HT1080 (cell line): ENCODE measurements around the gene CCDC158. TPM values are rescaled to one million over a fixed set of nuclear protein-coding genes. Genes with fewer than 3 reads are reported as not detected.
"Not testable (repeated sequence)": the region's sequence is repeated elsewhere in the genome, so short reads cannot be mapped to it uniquely, and the experiment has no call there.

ENCODE experiments used
- DNase-seq: peaks from one replicate; pipeline ENCODE4 v3.0.0-alpha.2; 2015; ENCODE audit warnings: low read depth
- polyA plus RNA-seq, 2 experiments: library from polyadenylated mRNA; depleted of rRNA; stranded (reverse); fragments of >200 nt; gene quantifications; 2 replicates each; pipeline ENCODE4 v1.2.3, GENCODE V29; 2015
- total RNA-seq: library from RNA; depleted of rRNA; stranded (reverse); fragments of >200 nt; shearing (Covaris generic); gene quantifications from 2 replicates; pipeline ENCODE4 v1.2.3, GENCODE V29; 2014; rRNA removed

Gene CCDC158
- total RNA-seq = not detected in 2 replicates
- polyA plus RNA-seq (2015; cell fraction: cytosol; rRNA removed) = not detected in 2 replicates
- not detected in 2 replicates for polyA plus RNA-seq (2015; cell fraction: nucleus; rRNA removed)

DNA sequence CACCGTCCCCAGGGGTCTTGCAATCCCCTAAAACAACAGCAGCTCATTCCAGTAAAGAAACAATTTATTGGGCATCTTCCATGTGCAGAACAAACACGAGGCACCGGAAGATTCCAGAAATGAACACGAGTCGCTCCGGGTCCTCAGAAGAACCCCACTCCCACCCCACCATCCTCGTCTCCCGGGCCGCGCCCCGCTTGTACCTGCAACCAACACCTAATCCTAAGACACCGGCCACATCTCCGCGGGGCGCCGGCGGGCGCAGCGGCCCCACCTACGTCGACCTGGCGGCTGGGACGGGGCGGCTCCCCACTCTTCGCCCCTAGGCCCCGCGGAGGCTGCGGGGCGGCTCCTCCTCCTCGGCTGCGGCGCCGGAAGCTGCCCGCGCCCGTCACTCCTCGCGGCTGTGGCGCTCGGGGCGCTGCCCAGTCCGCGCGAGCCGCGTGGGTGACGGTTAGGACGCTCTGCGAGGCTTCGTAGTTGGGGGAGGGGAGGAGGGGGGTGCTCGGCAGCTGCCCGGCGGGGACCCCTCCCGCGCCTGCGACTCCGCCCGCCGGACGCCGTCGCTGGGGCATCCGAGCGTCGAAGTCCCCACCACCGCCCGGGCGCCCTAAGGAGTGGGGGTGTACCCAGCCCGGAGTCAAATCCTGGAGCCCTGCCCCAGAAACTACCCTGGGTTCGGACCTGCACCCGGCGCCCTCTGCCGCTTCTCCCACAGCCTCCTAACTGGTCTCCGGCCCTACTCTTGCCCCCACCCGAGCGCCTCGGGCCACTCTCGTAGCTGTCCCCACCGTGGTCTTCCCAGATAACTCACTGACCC is at the start of gene CCDC158:
CCDC158 (minus strand) TSS at position 380 of the 820 bp plus-strand sequence. CDS start 17,934 bp downstream, outside the sequence.
- no peak for DNase-seq

DNA sequence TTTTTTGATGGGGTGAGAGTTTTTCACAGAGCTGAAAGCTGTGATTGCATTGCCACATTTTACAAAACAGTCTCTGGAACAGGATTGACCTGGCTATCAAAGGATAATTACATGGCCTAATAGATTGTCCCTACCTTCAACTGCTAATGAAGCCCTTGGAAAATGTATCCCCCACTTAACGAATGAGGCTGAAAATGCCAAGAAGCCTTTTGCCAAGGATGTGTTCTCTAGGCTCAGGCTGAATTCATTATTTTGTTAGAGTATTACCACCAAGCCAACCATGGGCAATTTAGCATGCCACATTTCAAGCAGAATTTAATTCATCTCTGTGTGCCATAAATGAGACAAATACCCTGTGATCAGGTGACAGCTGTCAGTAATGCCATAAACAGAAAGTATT is 49.6 kb upstream of the CCDC158 start:
- DNase-seq = no peak

DNA sequence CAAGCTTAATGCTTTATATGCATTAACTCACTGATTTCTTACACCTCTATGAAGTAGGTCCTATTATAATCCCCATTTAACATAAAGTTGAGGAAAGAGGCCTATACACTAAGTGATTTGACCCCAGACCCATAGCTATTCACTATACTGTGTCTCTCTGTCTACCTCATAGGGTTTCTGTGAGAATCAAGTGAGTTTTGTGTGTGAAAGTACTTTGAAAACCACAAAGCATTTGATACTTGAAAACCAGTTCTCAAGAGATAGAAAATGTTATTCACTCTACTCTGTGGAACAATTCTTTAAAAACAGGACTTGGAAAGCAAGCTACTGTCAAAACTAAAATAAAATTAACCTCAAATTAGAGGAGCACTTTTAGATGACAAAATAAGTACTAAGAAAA is 49.1 kb upstream of the CCDC158 start:
- no peak for DNase-seq

DNA sequence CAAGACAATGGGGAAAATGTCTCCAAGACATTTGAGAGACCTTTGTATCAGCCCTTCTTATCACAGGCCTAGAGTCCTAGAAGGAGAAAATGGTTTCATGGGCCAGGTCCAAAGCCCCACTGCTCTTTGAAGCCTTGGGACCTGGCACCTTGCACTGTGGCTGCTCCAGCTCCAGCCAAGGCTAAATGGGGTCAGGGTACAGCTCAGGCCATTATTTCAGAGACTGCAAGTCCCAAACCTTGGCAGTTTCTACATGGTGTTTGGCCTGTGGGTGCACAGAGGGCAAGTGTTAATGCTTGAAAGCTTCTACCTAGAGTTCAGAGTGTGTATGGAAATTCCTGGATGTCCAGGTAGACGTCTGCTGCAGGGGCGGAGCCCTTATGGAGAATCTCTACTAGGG is 42.6 kb upstream of the CCDC158 start:
- DNase-seq = no peak

DNA sequence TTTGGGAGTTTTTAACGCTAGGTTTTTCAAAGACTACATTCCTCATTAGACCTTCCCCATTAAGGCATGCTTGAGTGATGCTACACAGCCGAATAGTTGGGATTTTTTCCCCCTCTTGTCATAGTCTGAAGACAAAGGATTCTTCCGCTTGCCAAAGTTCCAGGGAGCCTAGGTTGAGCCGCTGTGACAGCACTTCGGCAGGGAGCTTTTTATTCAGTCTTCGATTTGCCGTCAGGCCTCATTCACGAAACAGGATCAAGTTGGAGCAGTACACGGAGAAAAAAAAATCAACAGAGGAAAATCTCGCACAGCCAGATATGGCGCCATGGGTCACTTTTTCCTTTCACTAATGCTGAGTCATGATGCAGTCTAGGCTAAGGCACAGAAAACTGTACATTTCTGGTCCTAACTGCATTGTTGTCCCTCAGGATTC is 38.4 kb upstream of the CCDC158 start:
- no peak for DNase-seq

DNA sequence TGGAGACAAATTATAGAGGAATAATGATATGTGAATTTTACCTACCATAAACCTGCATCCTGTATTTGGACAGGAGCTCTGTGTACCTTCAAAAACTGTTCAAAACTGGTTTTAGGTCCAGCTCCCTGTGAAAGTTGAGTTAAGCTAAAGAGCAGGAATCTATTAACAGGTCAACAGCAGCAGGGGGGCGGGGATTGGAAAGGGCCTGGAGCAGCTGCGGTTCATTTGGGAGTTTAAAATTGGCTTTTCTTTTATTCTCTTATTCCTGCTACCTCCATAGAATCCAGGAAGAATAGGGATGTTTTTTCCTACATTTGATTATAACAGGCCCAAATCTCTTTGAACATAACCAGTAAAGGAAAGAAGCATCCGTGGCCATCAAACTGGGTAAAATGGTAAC is 37.9 kb upstream of the CCDC158 start:
- no peak for DNase-seq

DNA sequence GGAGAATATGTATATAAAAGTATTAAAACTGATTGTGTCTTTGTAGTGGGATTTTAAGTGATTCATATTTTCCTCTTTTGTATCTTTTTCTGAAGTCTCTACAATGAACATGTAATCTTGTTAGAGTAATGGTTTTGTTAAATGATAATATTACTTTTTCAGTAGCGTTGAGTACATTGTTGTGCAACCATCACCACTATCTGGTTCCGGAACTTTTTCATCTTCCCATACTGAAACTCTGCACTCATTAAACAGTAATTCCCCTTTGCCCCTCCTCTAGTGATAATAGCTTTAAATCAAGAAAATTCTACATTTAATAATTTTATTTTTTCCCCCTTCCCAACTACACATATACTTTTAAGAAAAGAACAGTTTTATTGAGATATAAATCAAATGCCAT is 37.4 kb upstream of the CCDC158 start:
- no peak for DNase-seq

DNA sequence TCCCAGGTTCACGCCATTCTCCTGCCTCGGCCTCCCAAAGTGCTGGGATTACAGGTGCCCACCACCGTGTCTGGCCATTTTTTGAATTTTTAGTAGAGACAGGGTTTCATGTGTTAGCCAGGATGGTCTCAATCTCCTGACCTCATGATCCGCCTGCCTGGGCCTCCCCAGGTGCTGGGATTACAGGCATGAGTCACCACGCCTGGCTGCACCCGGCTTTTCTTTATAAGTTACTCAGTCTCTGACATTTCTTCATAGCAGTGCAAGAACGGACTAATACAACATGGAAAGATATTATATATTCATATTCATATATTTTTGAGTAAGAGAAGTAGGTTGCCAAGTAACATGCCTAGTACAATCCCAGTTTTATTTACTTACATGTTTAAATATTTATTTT is 36.9 kb upstream of the CCDC158 start:
- DNase-seq = peak; percentile 21

DNA sequence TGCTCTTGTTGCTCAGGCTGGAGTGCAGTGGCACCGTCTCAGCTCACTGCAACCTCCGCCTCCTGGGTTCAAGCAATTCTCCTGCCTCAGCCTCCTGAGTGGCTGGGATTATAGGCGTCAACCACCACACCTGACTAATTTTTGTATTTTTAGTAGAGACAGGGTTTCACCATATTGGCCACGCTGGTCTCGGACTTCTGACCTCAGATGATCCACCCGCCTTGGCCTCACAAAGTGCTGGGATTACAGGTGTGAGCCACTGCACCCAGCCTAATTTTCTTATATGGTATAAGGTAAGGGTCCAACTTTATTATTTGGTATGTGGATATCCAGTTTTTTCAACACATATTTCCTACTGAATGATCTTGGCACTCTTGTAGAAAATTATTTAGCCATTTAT is 33.1 kb upstream of the CCDC158 start:
- not testable (repeated sequence) for DNase-seq

DNA sequence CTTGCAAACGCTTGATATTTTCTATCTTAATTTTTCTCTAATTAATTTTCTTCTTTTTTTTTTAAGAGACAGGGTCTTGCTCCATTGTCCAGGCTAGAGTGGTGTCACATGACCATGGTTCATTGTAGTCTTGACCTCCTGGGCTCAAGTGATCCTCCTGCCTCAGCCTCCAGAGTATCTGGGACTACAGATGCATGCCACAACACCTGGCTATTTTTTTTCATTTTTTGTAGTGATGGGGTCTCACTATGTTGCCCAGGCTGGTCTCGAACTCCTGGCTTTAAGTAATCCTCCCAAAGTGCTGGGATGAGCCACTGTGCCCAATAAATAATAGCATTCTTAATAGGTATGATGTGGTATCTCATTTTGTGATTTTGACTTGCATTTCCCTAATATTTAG is 32.3 kb upstream of the CCDC158 start:
- no peak for DNase-seq

DNA sequence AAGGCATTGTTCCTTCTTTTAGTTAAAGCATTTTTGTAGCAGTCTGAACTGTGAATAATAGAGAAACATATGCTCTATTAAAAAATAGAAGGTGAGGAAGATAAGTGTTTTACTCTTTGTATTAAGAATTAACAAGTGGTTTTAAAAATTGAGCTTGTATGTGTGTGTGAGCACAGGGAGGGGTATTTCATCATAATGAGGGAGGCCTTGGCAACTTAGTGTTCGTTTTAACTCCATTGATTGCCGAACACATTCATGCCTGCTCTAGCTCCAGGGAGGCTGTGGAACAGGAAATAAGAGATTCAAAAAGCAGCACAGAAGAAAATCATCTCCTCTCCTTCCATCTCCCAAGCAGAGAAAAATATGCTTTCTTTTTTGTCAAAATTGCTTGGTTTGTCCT is 28.9 kb upstream of the CCDC158 start:
- no peak for DNase-seq

DNA sequence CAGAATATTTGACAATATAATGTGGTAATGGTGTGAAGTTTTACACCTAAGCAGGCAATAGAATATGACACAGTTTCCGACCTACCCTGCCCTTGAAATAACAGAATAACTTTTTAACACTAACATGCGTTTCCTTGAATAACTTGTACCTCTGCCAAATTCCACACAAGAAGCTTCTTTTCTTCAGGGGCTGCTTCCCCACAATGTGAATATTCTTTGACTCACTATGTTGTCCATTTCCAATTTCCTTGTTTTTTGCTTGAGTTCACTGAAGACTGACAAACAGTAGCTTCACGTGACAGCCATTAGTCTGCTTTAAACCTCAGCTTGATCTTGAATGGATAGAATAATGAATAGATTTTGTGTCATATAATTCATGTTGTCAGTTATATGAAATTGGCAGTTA is 28.4 kb upstream of the CCDC158 start:
- peak; percentile 38 for DNase-seq

DNA sequence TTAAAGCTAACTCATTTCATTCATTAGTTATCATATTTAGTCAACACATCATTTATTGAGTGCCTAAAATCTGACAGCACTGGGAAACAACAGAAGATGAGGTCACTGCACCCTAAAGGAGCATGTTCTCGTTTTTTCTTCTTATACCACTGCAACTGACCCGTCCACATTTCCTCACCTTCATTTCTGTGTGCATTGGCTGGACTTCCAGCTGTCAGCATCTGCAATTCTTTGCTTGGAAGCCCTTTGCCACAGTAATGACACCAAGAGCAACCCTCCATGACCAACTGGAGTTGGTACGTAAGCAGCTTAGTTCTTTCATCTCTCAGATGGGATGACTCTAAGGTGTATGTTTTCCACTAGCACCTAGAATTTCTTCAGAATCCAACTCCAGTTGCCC is 27.3 kb upstream of the CCDC158 start:
- no peak for DNase-seq

DNA sequence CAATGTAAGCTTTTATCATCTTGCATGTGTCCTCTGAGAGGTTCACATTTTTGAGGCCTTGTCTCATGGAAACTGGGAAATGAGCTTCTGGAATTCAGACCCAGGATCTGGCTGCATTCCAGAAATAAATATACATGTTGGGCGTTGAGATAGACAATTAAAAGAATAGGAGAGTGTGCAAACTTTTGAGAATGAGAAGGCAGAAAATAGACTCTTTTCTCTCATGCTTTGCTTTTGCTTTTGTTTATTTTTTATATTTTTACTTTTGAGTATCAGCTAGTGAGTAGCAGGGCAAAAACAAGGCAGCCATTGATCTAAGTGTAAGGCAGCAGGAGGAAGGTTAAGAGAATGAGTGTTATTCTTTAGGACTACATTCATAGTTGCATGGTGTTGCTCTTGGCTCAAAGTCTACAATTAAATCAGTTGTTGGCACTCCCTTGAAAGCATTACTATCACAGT is 26.5 kb upstream of the CCDC158 start:
- no peak for DNase-seq

DNA sequence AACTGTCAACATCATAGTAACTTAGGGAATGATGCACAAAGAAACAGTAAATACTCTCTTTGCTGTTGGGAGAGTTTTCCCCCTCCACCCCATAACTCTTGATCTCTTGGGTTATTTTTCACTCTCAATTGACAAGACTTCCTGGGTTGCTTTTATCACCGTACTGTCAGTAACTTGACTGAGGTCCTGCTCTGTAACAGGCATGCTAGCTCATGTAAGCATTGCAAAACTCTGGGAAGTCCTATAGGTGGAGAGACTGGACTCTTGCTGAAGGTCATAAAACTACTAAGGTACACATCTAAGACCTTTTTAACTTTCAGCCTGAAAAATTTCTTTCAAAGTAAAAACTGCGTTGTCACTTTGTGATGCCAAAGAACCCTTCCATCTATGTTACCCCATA is 25.0 kb upstream of the CCDC158 start:
- DNase-seq = no peak

DNA sequence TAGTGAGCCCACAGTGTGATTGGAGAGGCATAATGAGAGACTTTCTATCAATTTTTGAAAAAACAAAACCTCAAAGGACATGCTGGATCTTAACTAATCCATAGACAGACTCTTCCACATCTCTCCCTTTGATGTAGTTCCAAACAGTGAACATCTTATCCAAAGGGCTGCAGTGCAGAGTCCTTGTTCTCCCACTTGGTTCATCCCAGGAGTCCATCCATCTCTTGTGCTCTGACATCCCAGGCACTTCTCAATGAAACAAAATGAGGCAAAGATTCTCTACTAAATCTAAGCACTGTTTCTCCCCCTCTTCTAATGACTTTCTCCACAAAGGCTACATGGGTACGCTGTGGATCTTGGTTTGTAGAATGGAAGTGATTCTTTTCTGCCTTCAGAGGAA is 22.4 kb upstream of the CCDC158 start:
- DNase-seq = no peak

DNA sequence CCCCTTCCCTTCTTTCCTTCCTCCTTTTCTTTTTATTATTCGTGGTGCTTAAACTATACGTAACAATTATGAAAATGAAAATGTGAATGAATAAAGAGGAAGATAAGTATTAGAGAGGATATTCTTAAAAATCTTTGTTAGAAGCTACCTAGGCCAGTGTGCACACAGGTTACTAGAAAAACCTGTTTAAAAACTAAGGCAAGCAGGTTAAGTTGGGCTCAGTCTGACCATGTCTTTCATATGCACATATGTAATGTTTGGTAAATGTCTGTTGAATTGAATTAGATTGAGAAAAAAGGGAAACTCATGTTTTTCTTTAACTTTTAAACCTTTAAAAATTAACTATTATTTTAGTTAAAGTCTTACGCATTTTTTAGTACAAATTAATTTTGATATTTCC is 21.9 kb upstream of the CCDC158 start:
- no peak for DNase-seq

DNA sequence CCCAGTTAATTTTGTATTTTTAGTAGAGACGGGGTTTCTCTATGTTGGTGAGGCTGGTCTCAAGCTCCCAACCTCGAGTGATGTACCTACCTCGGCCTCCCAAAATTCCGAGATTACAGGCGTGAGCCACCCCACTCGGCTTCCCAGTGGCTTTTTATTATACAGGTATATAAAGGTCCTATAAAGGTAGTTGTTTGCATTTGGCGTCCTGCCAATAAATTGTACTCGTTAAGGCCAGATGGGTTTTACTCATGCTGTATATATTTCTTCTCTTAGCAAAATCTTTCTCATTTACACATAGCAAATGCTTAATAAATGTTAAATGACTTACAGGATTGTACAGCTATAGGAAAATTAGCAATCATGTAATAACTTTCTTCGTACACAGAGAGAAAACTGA is 20.9 kb upstream of the CCDC158 start:
- no peak for DNase-seq

DNA sequence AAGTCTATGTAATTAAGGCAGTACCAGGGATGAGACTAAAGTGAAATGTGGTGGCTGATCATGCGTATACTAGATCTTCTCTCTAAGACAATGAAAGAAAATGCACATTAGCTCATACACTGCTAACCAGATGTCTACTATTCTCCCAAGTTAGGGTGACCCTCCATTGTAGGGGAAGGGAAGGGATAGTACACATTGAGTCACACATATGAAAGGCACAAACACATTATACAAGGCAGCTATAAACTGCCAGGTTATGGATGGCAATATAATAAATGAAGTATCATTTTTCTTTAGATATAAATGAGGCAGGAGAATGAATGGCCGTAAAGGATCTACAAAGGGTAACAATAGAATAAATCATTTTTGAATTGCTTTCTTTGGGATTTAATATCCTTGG is 18.6 kb upstream of the CCDC158 start:
- DNase-seq = no peak

DNA sequence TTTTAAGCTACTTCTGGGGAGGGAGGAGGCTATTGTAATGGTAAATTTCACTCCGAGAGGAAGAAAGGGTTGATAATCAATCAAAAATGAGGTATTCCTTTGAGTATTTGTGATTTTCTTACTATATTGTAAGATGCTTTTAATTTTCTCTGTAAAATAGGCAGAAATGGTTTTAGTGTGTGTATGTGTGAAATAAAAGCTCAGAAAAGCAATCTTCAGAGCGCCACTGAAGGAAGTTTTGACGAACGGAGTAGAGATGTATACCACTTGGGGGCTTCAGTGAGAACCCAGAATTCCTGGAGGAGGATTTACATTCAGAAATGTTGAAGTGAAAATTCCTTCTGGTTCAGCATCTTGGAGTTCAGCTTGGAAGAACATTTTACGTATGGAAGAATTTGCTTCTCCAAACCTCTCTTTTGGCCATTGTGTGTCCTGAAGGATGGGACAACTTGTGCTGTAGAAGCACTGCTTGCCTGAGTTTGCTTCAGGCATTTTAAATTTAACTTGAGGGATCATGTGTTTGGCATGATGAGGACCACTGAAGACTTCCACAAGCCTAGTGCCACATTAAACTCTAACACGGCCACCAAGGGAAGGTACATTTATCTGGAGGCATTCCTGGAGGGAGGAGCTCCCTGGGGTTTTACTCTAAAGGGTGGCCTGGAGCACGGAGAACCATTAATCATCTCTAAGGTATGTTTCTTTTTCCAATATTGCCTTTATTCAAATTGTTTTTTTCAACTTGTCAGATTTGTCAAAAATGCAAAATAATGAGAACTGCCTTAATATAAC is 14.8 kb upstream of the CCDC158 start:
- DNase-seq = no peak

DNA sequence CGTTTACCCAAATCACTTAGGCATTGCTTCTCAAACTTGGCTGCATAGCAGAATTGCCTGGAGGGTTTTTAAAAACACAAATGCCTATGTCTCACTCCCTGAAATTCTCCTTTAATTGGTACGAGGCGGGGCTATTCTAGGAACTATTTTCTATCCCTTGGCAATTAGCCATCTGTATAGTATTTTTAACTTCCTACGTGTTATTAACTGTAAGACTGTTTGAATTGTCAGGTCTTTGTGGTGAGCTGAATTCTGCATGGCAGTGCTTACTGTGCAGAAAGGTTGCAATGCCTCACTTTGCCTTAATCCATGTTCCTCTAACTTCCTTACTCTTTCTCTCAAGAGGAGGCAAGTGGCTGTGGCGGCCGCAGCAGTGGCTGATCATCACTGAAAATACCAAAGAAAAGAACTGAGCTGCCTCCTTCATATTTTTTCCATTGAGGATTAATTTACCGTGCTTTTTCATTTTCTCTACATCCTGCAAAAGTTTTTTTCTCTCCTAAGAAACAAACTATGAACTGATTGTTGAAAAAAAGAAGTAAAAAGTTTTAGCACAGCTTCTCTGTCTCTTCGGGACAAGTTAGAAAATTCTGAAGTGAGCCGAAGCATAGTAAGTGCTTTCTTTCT is 14.1 kb upstream of the CCDC158 start, which contains the start of gene SHROOM3:
SHROOM3 (plus strand) TSS at position 329 of the 627 bp plus-strand sequence. CDS start 824 bp downstream, outside the sequence.
- no peak for DNase-seq
